ENCODE data around the gene AKT3. TPM values are rescaled to one million over a fixed set of nuclear protein-coding genes. Genes with fewer than 3 reads are reported as not detected.
"Not testable (repeated sequence)": the region's sequence is repeated elsewhere in the genome, so short reads cannot be mapped to it uniquely, and the experiment has no call there.

The AKT3 gene
- total RNA-seq, result 30.2 and 51.7 TPM in 2 replicates

- no peak for DNase-seq (ENCODE audit: extremely low read depth, low read depth, low spot score)
These were observed at the start of gene AKT3 for GRCh38 chr1:243850202-243850451. Gene AKT3, minus strand, starts transcription at chr1:243850243. Its CDS starts 7,073 bp downstream, at chr1:243843170.

GRCh38 chr1:243898278-243898677 is 48.2 kb upstream of the AKT3 start:
- DNase-seq (ENCODE audit: extremely low read depth, low read depth, low spot score), result no peak

GRCh38 chr1:243896313-243896712 is 46.3 kb upstream of the AKT3 start:
- no peak for DNase-seq (ENCODE audit: extremely low read depth, low read depth, low spot score)

GRCh38 chr1:243892456-243892855 is 42.4 kb upstream of the AKT3 start:
- DNase-seq (ENCODE audit: extremely low read depth, low read depth, low spot score), result no peak

- no peak for DNase-seq (ENCODE audit: extremely low read depth, low read depth, low spot score)
These were observed 40.5 kb upstream of the AKT3 start for GRCh38 chr1:243890576-243890975.

GRCh38 chr1:243885806-243886205 is 35.8 kb upstream of the AKT3 start:
- no peak for DNase-seq (ENCODE audit: extremely low read depth, low read depth, low spot score)

GRCh38 chr1:243884603-243885002 is 34.6 kb upstream of the AKT3 start:
- no peak for DNase-seq (ENCODE audit: extremely low read depth, low read depth, low spot score)

GRCh38 chr1:243883551-243883950 is 33.5 kb upstream of the AKT3 start:
- DNase-seq (ENCODE audit: extremely low read depth, low read depth, low spot score), result no peak

GRCh38 chr1:243882276-243882675 is 32.2 kb upstream of the AKT3 start:
- DNase-seq (ENCODE audit: extremely low read depth, low read depth, low spot score), result no peak

GRCh38 chr1:243877058-243877457 is 27.0 kb upstream of the AKT3 start:
- DNase-seq (ENCODE audit: extremely low read depth, low read depth, low spot score), result not testable (repeated sequence)

- DNase-seq (ENCODE audit: extremely low read depth, low read depth, low spot score), result no peak
These were observed 5.7 kb upstream of the AKT3 start for GRCh38 chr1:243855616-243856318.

- no peak for DNase-seq (ENCODE audit: extremely low read depth, low read depth, low spot score)
These were observed 1.7 kb upstream of the AKT3 start for GRCh38 chr1:243851765-243852164.

- DNase-seq (ENCODE audit: extremely low read depth, low read depth, low spot score), result no peak
These were observed 1.3 kb upstream of the AKT3 start for GRCh38 chr1:243851257-243851756.

GRCh38 chr1:243850452-243851256 is 611 bp upstream of the AKT3 start:
- DNase-seq (ENCODE audit: extremely low read depth, low read depth, low spot score), result no peak

- DNase-seq (ENCODE audit: extremely low read depth, low read depth, low spot score), result no peak
These were observed 432 bp downstream of the AKT3 start for GRCh38 chr1:243849421-243850201.

GRCh38 chr1:243848858-243849420 is 1.1 kb downstream of the AKT3 start:
- DNase-seq (ENCODE audit: extremely low read depth, low read depth, low spot score), result no peak

- DNase-seq (ENCODE audit: extremely low read depth, low read depth, low spot score), result no peak
These were observed 1.7 kb downstream of the AKT3 start for GRCh38 chr1:243848165-243848857.

GRCh38 chr1:243846761-243847160 is 3.3 kb downstream of the AKT3 start:
- no peak for DNase-seq (ENCODE audit: extremely low read depth, low read depth, low spot score)

- no peak for DNase-seq (ENCODE audit: extremely low read depth, low read depth, low spot score)
These were observed 4.2 kb downstream of the AKT3 start for GRCh38 chr1:243845888-243846287.

GRCh38 chr1:243844186-243844585 is 5.9 kb downstream of the AKT3 start:
- DNase-seq (ENCODE audit: extremely low read depth, low read depth, low spot score), result no peak
